HTERT RPE-1 (cell line): ENCODE measurements around the gene KIAA1328.
"Not testable (repeated sequence)": the region's sequence is repeated elsewhere in the genome, so short reads cannot be mapped to it uniquely, and the experiment has no call there.

Experiments used
- in situ Hi-C: fragments of 300-500 bp; cut with MboI; formaldehyde crosslinking; loops from 4 replicates; pipeline ENCODE4 v1.14.3; 2020; ENCODE audit warnings: low sequenced_read_pairs

The KIAA1328 gene

DNA sequence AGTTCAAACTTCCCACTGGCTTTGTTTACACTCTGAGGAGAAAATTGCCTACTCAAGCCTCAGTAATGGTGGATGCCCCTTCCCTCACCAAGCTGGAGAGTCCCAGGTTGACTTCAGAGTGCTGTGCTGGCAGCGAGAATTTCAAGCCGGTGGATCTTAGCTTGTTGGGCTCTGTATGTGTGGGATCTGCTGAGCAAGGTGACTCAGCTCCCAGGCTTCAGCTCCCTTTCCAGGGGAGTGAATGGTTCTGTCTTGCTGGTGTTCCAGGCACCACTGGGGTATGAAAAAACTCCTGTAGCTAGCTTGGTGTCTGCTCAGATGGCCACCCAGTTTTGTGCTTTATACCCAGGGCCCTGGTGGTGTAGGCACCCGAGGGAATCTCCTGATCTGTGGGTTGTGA, 50.9 kb downstream of the KIAA1328 start:
- in situ Hi-C loops: not testable (repeated sequence)

DNA sequence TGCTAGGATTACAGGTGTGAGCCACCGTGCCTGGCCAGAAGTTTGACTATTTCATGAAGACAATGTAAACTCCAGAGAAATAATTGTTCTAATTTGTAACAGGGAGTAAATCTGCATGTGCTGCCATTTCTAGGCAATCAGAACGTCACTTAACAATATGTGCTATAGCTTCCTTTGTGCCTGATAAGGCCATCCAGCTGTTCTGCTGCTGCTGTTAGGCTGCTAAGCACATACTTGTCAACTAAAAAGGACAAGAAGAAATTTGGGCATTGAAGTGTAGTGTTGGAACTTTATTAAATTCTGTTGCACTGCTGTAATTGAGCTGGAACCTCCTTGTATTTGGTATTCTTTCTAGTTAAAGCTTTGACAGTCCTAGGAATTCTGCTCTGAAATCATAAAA, 57.1 kb downstream of the KIAA1328 start:
- in situ Hi-C loops: no loop called here

DNA sequence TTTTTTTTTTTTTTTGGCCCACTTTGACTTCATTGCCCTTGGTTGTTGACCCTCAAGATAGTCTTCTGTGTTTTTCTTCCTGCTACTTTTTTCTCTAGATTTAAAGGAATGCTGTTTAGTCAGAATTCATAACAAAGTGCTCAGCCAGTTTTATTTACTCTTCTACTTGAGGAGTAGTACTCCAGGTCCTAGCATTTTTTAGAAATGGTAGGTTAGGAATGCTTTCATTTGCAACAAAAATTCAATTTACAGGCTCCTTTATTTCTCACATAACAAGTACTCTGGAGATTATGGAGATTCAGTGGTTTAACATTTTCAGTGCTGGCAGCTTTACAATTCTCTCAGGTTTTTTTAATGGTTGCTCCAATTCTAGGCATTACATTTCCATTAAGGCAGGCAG, 58.2 kb downstream of the KIAA1328 start:
- in situ Hi-C loops: no loop called here

DNA sequence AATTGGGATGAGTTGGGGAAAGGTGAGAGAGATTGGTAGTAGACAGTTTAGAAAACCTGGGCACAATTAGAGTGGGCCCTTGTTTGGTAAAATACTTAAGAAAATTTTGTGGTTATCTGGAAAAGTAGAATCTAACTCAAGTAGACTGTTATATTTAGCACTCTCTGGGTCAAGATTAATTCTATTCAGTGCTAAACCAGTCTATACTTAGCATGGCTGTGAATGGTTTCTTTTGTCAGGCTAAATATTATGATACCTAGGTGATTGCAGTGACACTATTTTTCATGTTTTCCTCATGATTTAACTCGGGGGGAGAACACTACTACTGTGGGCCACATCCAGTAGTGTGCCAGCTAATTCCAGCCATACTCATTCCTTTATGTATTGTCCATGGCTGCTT, 58.9 kb downstream of the KIAA1328 start:
- in situ Hi-C loops: no loop called here

DNA sequence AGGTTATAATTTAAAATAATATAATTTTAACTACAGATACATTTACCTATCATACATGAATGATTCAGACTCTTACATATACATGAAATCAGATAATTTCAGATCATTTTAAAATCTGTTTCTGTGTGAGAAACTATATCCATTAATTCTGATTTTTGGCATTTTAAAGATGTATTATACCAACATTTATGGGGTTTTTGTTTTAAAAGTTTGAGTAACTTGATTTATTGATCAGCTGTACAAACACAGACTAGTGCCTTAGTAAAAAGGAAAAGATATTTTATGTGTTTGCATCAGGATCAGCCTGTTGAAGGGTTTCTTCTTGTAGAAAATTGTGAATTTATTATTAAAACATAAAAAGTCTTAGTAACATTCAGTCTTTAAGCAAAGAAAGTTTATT, 59.9 kb downstream of the KIAA1328 start:
- in situ Hi-C loops: no loop called here

DNA sequence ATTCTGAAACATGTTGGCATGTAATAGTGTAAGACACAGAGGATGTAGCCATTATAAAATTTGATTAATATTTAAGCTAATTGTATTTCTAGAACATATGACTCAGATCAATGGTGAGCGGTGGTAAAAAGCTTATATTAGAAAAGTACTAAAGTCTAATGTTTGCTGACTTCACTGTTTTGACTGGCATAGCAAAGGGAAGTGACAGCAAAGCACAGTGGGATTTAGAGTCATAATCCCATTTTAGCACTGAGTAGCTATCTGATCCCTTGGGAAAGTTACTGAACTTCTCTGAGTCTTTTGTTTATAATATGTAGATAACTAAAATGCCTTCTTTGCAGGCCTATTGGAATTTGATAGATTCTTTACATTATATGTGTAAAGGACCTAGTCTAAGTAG, 60.4 kb downstream of the KIAA1328 start:
- in situ Hi-C loops: no loop called here

DNA sequence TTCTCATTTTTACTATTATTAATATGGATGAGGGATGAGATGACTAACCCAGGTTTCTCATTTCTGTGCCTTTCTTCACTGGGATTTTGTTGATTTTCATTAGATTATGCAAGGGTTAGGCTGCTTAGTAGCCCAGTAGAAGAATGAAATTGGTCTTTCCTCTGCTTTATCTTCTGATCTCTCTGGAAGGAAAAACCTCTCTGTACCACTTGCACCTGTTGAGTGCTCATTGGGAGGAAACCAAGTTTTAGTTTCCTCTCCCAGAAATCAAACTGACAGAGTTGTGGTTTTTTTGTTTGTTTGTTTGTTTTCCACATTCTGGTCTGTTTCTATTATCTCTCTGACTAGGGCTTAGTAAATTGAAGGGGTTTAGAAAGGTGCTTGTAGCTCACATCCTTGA, 60.8 kb downstream of the KIAA1328 start:
- in situ Hi-C loops: no loop called here

DNA sequence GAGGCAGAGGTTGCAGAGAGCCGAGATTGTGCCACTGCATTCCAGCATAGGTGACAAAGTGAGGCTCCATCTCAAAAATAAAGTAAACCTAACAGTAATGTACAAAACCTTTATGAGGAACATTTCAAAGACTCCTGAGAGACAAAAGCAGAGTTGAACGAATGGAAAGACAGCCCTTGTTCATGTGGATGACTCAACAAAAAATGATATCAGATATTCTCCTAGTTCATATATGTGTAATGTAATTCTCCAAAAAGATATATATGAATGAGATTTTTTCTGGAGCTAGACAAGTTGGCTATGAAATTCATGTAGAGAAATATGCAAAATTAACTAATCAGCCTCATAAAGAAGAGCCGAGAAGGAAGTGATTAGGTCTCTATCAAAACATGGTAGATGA, 61.7 kb downstream of the KIAA1328 start:
- in situ Hi-C loops: no loop called here

DNA sequence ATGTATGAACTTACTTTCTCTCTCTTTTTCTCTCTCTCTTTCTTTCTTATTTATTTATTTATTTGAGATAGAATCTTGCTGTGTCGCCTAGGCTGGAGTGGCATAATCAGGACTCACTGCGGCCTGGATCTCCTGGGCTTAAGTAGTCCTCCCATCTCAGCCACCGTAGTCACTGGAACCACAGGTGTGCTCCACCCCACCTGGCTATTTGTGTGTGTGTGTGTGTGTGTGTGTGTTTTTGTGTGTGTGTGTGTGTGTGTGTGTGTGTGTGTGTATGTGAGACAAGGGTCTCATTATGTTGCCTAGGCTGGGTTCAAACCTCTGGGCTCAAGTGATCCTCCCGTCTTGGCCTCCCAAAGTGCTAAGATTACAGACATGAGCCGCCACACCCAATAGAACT, 64.3 kb downstream of the KIAA1328 start:
- in situ Hi-C loops: no loop called here

DNA sequence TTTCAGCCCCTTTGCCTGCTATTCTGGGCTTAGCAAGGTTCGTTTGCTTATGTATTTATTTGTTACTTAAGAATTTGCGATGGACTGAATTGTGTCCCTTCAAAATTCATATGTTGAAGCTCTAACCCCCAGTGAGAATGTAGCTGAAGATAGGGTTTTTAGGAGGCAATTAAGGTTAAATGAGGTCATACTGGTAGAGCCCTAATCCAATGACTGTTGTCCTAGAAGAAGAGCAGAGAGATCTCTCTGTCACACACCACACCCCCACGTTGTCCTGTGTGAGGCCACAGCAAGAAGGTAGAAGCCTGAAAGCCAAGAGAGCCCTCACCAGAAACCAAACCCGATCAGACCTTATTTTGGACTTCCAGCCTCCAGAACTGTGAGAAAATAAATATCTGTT, 66.7 kb downstream of the KIAA1328 start:
- in situ Hi-C loops: no loop called here

DNA sequence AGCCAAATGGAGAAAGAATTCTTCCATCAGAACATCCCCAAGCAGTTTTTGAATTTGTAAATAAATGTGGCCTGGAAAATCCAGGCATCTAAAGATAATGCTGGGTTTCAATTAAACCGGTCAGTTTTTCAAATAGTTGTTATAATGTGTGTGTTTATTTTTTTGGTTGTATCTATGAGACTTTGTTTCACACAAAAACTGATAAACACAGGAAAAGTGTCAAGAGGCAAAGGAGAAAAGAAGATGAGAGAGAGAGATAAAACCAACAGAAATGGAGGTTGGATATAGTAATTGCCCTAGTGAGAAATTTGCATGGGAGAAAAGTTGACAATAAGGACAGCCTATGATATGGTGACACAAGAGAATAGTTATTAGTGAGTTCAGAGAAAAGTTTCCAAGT, 68.3 kb downstream of the KIAA1328 start:
- in situ Hi-C loops: no loop called here

DNA sequence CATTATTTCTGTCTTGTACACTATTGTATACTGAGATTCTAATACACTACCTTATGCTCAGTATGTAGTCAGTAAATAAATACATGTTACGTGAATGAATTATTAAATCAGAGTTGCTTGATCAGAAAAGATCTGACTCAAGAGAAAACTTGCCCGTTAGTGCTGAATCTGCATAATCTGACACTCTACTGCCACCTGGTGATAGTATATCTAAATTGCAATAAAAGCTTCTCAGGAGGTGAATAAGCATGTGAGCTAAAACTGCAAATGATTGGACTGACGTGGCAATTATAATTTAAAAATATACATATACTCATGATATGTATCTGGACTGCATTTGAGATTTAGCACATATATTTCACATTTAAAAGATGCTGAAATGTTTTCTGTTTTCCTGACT, 70.4 kb downstream of the KIAA1328 start:
- in situ Hi-C loops: no loop called here

DNA sequence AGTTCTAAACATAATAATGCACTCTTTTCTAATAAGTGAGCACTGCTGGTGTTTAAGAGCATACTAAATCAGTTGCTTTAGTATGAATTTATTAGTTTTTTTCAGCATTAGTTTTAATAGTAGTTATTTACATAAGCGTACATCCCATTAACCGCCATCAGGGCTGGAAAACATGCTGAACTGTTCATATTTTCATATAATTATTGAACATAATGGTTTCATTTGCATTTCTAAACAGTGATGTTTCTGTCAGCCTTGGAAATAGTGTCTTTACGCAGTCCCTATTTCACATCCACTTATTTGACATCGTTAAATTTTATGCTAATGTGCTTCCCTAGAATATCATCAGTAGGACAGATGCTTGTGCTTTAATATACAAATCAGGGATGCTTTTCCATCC, 71.5 kb downstream of the KIAA1328 start:
- in situ Hi-C loops: no loop called here

DNA sequence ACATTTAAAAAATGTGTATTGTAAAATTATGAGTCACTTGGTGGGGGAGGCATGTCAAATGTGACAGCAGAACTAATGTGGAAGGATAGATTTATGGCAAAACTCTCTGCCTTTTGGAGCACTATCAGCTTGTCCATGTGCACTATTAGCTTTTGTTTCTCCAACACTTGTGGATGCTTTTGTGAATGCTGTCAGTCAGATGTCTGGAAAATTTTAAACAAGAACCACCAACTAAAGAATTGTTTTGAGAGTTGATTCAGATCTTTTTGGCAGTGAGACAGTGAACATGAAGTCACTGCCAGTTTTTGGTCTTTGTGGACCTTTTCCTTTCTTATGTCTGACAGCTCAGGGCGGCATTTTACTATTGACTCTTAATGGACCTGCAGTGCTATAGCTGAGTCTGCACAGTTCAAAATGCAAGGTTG, 72.4 kb downstream of the KIAA1328 start:
- in situ Hi-C loops: no loop called here

DNA sequence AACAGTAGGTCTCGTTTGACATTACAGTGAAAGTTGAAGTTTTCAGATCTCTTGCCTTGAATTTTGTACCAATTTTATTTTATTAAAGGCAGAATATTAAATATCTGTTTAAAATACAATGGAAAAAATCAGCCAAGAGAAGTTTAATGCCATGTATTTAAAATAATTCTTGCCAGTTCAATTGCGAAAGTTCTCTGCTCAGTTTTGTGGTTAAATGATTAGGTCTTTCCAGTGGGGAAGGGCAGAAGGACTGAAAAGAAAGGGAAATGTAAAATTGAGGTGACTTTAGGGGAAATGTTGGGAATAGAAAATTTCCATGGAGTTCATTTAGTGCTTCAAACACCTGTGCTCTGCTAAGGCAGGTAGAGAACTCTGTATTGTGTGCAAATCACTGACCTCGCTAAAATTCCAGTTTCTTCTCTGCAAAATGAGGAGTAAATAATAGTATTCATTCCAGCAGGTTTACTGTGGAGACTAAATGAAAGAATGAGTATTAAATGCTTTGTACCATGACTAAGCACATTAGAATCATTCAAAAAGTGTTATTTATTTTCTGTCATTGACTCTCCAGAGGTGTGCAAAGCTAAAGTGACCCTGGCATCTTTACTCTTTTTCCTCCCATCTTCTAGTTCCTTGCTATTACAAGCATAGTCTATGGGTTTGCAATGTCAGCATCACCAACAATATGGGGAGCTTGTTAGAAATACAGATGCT, 74.4 kb downstream of the KIAA1328 start:
- in situ Hi-C loops: no loop called here

DNA sequence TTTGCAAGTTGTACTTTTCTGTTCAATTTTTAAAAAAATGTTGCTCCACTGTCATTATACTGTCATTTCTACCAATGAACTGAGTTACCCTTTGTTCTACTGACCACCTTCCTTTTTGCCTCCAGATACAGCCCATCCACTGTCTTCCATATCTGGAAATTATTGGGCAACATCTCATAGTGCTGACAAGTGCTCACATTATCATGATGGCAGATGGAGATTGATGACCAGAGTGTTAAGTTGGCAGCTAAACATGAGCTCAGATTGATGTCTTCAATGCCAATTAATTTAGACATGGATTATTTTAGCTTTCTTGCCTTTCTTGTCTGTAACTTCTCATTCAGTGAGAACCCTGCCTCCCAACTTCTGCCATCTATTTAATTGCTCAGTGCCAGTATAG, 76.6 kb downstream of the KIAA1328 start:
- in situ Hi-C loops: no loop called here

DNA sequence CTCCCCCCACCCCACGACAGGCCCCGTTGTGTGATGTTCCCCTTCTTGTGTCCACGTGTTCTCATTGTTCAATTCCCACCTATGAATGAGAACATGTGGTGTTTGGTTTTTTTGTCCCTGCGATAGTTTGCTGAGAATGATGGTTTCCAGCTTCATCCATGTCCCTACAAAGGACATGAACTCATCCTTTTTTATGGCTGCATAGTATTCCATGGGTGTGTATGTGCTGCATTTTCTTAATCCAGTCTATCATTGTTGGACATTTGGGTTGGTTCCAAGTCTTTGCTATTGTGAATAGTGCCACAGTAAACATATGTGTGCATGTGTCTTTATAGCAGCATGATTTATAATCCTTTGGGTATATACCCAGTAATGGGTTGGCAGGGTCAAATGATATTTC, 80.4 kb downstream of the KIAA1328 start:
- in situ Hi-C loops: not testable (repeated sequence)

DNA sequence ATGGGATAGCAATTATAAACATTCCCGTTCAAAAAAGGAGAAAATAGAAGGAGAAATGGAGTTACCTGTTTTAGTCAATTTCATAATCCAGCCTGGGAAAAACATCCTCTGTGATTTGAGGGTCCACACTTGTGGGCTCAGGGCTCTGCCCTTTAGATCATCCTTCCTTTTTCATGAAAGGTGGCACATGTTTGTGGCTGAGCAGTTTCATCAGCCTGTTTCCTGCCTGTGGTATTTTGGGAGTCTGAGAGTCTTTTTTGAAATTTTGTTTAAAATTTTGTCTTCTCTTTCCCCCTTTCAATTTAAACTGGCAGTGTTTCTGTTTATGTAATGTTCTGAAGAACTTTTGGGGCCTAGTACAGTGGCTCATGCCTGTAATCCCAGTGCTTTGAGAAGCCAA, 84.0 kb downstream of the KIAA1328 start:
- in situ Hi-C loops: no loop called here

DNA sequence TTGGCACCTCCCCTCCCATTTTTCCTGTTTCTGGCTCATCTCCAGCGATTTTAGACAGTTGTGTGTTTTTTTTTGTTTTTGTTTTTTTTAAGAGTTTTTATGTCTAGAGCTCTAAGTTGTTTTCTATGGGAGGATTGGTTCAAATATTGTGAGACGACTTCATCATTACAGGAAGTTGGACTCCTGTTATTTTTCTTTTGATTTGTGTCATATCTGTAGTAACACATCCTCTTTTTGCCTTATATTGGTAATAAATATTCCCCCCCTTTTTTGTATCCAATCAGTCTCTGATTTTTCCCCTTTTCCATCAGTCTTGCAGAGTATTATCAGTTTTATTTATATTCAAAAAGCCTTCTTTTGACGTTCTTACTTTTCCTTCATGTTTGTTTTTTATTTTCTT, 89.0 kb downstream of the KIAA1328 start:
- in situ Hi-C loops: no loop called here

DNA sequence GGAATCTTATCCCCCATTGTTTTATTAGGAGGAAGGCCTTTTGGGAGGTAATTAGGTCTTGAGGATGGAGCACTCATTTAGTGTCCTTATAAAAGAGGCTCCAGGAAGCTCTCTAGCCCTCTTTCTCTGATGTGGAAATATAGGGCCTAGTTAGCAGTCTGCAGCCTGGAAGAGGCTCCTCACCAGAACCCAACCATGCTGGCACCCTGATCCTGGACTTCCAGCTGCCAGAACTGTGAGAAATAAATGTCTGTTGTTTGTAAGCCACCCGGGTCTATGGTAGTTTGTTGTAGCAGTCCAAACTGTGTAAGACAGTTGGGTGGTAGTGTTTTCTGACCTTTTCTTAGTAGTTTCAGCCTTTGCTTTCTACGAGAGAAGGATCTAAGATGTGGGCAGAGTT, 100.7 kb downstream of the KIAA1328 start:
- in situ Hi-C loops: no loop called here

DNA sequence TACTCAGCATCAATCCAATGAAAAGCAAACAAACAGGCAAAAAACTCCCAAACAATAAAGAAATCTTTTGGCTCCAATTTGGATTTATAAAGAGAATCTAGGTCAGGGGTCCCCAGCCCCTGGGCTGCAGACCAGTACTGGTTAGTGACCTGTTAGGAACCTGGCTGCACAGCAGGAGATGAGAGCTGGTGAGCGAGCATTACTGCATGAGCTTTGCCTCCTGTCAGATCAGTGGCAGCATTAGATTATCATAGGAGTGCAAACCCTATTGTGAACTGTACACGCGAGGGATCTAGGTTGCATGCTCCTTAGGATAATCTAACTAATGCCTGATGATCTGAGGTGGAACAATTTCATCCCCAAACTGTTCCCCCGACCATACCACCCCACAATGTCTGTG, 102.2 kb downstream of the KIAA1328 start:
- in situ Hi-C loops: no loop called here

DNA sequence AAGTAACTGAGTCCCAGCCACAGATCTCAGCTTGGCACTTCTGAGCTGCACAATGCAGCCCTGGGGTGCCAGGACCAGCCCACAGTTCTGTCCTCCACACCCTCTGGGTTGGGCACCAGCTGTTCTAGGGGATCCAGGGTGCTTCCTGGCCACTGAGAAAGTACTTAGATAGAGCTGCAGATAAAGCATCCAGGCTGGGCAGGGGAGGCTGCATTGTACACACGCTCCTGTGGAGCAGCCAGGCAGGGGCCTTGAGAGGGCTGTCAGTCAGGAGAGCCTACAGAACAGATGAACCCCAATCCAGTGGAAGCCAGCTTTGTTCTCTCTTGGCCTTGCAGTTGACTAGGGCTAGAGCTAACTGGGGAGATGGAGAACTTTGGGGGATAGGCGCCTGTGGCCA, 104.6 kb downstream of the KIAA1328 start:
- in situ Hi-C loops: no loop called here

DNA sequence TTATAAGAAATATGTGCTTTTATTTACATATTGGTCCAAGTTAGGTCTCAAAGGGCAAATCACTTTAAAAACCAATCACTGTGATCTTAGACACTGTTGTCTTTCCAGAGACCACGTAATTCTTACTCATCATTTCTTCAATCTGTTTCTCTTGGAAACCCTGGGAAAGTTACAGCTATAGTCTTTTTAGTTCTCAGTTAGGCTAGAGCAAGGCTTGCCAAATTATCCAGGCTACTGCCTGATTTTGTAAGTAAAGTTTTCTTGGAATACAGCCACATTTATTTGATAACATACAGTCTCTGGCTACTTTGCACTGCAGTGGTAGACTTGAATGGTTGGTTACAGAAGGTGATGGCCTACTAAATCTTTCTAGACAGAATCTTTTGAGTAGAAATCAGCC, 106.0 kb downstream of the KIAA1328 start:
- in situ Hi-C loops: no loop called here
